ENCODE data around the gene OR2S2. TPM values are rescaled to one million over a fixed set of nuclear protein-coding genes. Genes with fewer than 3 reads are reported as not detected.
A peak's percentile ranks its signal among the peaks of the same experiment; 100 is the strongest.

Gene OR2S2
- total RNA-seq, 1 experiment from 2014 or later, result not detected

- Mint-ChIP-seq H3K4me3 (ENCODE audit: unreplicated experiment) (no peak overlapping the region), H3K4me1 (ENCODE audit: low read depth, unreplicated experiment) (no peaks in the 10 kb centered on the region), H3K27me3 (ENCODE audit: insufficient read depth, unreplicated experiment) (peaks cover 18% of the 10 kb centered on the region), H3K36me3 (ENCODE audit: insufficient read depth, unreplicated experiment) (no peaks in the 10 kb centered on the region), H3K27ac (ENCODE audit: unreplicated experiment) (no peak overlapping the region), H3K9me3 (ENCODE audit: unreplicated experiment) (no peaks in the 10 kb centered on the region)
- no peaks in the 10 kb centered on the region for H3K4me1 ChIP-seq
- DNase-seq, result no peak
- ChIA-PET POLR2A (no interaction called here), CTCF (interaction anchor here (0.5 to 1.1 kb wide), 2 partner anchors 13 to 63 kb away, joined by 5 to 6 read pairs; no protein-coding TSS in a partner anchor)
- no peak for TF ChIP-seq CTCF (IDR thresholded peaks at IDR 0.05; ENCODE audit: insufficient read depth in 1 of 2, low read depth in 1 of 2, low read length in 1 of 2, severe bottlenecking in 1 of 2, unreplicated experiment in 1 of 2)
- H3K4me3 ChIP-seq (ENCODE audit: low read depth, low read length), result no peak overlapping the region
- no TSS peak for BruUV-seq (replicated peaks)
- no peaks in the 10 kb centered on the region for H3K36me3 ChIP-seq (ENCODE audit: control insufficient read depth, insufficient read depth, low read length)
- H3K9me3 ChIP-seq, result no peaks in the 10 kb centered on the region
- no peaks in the 10 kb centered on the region; the same call in 1 of the 2 replicates for H3K27me3 ChIP-seq (replicated peaks; ENCODE audit: control insufficient read depth, insufficient read depth, low read length)
- intact Hi-C loops (cut with micrococcal nuclease; ENCODE audit: unreplicated experiment), result no loop called here
These were observed 2.2 kb upstream of the OR2S2 start for GRCh38 chr9:35960039-35960655.

GRCh38 chr9:35956651-35957050 lies 1.3 kb downstream of the OR2S2 start:
- Histone ChIP-seq H3K4me1 (peaks cover 8% of the 10 kb centered on the region), H3K4me3 (ENCODE audit: low read depth, low read length) (no peak overlapping the region), H3K27me3 (replicated peaks; ENCODE audit: control insufficient read depth, insufficient read depth, low read length) (no peaks in the 10 kb centered on the region; the same call in 1 of the 2 replicates), H3K36me3 (ENCODE audit: control insufficient read depth, insufficient read depth, low read length) (no peaks in the 10 kb centered on the region), H3K9me3 (no peaks in the 10 kb centered on the region)
- peaks cover 6% of the 10 kb centered on the region for H3K4me1 Mint-ChIP-seq (ENCODE audit: low read depth, unreplicated experiment)
- intact Hi-C loops (cut with micrococcal nuclease; ENCODE audit: unreplicated experiment), result loop anchor here (5.0 kb wide), 1 partner anchor 51 kb away; no protein-coding TSS in a partner anchor
- no peak overlapping the region for H3K4me3 Mint-ChIP-seq (ENCODE audit: unreplicated experiment)
- no peaks in the 10 kb centered on the region for H3K36me3 Mint-ChIP-seq (ENCODE audit: insufficient read depth, unreplicated experiment)
- POLR2A ChIA-PET, result no interaction called here
- no peak overlapping the region for H3K27ac Mint-ChIP-seq (ENCODE audit: unreplicated experiment)
- CTCF ChIA-PET, result interaction anchor here (0.7 kb wide), 1 partner anchor 96 kb away, joined by 6 read pairs; no protein-coding TSS in a partner anchor
- BruUV-seq (replicated peaks), result no TSS peak
- H3K9me3 Mint-ChIP-seq (ENCODE audit: unreplicated experiment), result no peaks in the 10 kb centered on the region
- peaks cover 14% of the 10 kb centered on the region for H3K27me3 Mint-ChIP-seq (ENCODE audit: insufficient read depth, unreplicated experiment)
- DNase-seq, result no peak
- TF ChIP-seq CTCF (IDR thresholded peaks at IDR 0.05; ENCODE audit: insufficient read depth in 1 of 2, low read depth in 1 of 2, low read length in 1 of 2, severe bottlenecking in 1 of 2, unreplicated experiment in 1 of 2), result no peak

- Histone ChIP-seq H3K4me3 (ENCODE audit: low read depth, low read length) (no peak overlapping the region), H3K4me1 (peaks cover 10% of the 10 kb centered on the region), H3K36me3 (ENCODE audit: control insufficient read depth, insufficient read depth, low read length) (no peaks in the 10 kb centered on the region), H3K27me3 (replicated peaks; ENCODE audit: control insufficient read depth, insufficient read depth, low read length) (no peaks in the 10 kb centered on the region), H3K9me3 (no peaks in the 10 kb centered on the region)
- intact Hi-C loops (cut with micrococcal nuclease; ENCODE audit: unreplicated experiment), result loop anchor here (1.0 to 5.0 kb wide), 3 partner anchors 52 to 156 kb away; no protein-coding TSS in a partner anchor
- peak; percentile 63 to 66 for DNase-seq
- no peaks in the 10 kb centered on the region for H3K36me3 Mint-ChIP-seq (ENCODE audit: insufficient read depth, unreplicated experiment)
- CTCF ChIA-PET, result interaction anchor here (0.6 to 2.1 kb wide), 6 partner anchors 10 to 223 kb away, joined by 3 to 25 read pairs (median 4); partner anchors contain the start of gene TLN1
- BruUV-seq (replicated peaks), result no TSS peak
- H3K27ac Mint-ChIP-seq (ENCODE audit: unreplicated experiment), result no peak overlapping the region
- no peaks in the 10 kb centered on the region for H3K9me3 Mint-ChIP-seq (ENCODE audit: unreplicated experiment)
- TF ChIP-seq CTCF (IDR thresholded peaks at IDR 0.05; ENCODE audit: insufficient read depth in 1 of 2, low read depth in 1 of 2, low read length in 1 of 2, severe bottlenecking in 1 of 2, unreplicated experiment in 1 of 2), result peak; percentile 75 to 82
- peaks cover 6% of the 10 kb centered on the region for H3K4me1 Mint-ChIP-seq (ENCODE audit: low read depth, unreplicated experiment)
- H3K4me3 Mint-ChIP-seq (ENCODE audit: unreplicated experiment), result no peak overlapping the region
- POLR2A ChIA-PET, result no interaction called here
- H3K27me3 Mint-ChIP-seq (ENCODE audit: insufficient read depth, unreplicated experiment), result peaks cover 11% of the 10 kb centered on the region
These were observed 2.9 kb downstream of the OR2S2 start for GRCh38 chr9:35954942-35955546.

Measured in Caco-2 (cell line).